Upper lobe of left lung (tissue), 4 donors: ENCODE results near the gene LYZL6.

Experiments used
- CTCF ChIP-seq, 6 experiments: fragments of 450-650 bp in 4 of 6; fragments of 200-600 bp in 2 of 6; sonication (generic) in 2 of 6; IDR thresholded peaks; one replicate each; pipeline ENCODE4 v1.5.1; 2016 to 2019; ENCODE audit warnings: antibody characterized with exemption in 6 of 6
- EP300 ChIP-seq, 4 donors: sonication (generic); formaldehyde crosslinking; IDR thresholded peaks; one replicate each; pipeline ENCODE4 v1.5.1; 2017; ENCODE audit warnings: antibody characterized with exemption in 4 of 4, control low read depth in 2 of 4

DNA sequence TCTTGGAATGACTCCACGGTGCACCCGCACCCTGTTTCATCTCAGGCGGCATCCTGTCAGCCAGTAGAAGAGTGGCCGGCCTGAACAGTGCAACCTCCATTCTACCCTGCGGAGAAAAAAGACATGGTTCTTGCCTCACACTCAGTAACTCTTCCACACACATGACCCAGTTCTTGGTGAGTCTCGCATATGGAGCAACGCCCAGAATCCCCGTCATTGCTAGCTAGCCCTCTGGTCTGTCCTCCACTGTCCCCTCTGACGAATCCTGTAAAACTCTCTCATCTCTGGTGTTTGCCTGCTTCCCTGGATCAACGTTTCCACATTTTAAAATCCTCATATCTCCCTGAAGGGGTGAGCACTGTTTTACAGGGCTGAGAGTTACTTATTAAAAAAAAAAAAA lies 8.8 kb downstream of the LYZL6 start:
- no peak for TF ChIP-seq CTCF (IDR thresholded peaks at IDR 0.05)
- no peak for TF ChIP-seq EP300 (IDR thresholded peaks at IDR 0.05)
